Measurements from ENCODE around the gene RCAN2.

GRCh38 chr6:46329568-46329967 lies 161.7 kb downstream of the RCAN2 start:
- TF ChIP-seq TOX (CRISPR knock-in tag; IDR thresholded peaks at IDR 0.05; ENCODE audit: borderline replicate concordance) = no peak
- TF ChIP-seq ZNF70 (CRISPR knock-in tag; IDR thresholded peaks at IDR 0.05) = no peak

Data from SK-N-SH treated with all-trans-retinoic acid at 6 μM for 48 hours (cell line).